H9 (cell line): ENCODE measurements around the gene THSD4. TPM values are rescaled to one million over a fixed set of nuclear protein-coding genes. Genes with fewer than 3 reads are reported as not detected.

Source experiments
- DNase-seq: peaks from one replicate; pipeline ENCODE4 v3.0.0-alpha.2; 2017
- H2AFZ ChIP-seq: one replicate; pipeline ENCODE4 v1.6.1; 2013; ENCODE audit warnings: mild to moderate bottlenecking, low read length, control low read depth, moderate library complexity
- H2AK5ac ChIP-seq: 2 replicates; pipeline ENCODE4 v1.6.1; 2013; ENCODE audit warnings: low read length, control low read depth, mixed read lengths; ENCODE audit not compliant: insufficient read length
- H2BK120ac ChIP-seq: one replicate; pipeline ENCODE4 v1.6.1; 2013; ENCODE audit warnings: low read depth, mild to moderate bottlenecking, low read length, control low read depth, inconsistent platforms; ENCODE audit not compliant: poor library complexity, severe bottlenecking
- H2BK12ac ChIP-seq: 2 replicates; pipeline ENCODE4 v1.6.1; 2013; ENCODE audit warnings: low read length, control low read depth, mixed read lengths, low read depth; ENCODE audit not compliant: insufficient read length
- H2BK15ac ChIP-seq: 2 replicates; pipeline ENCODE4 v1.6.1; 2013; ENCODE audit warnings: low read depth, low read length, control low read depth
- H2BK20ac ChIP-seq: one replicate; pipeline ENCODE4 v1.6.1; 2013; ENCODE audit warnings: low read depth, mild to moderate bottlenecking, low read length, control low read depth, inconsistent platforms; ENCODE audit not compliant: poor library complexity, severe bottlenecking
- H2BK5ac ChIP-seq: 2 replicates; pipeline ENCODE4 v1.6.1; 2013; ENCODE audit warnings: low read length, control low read depth, mixed read lengths; ENCODE audit not compliant: insufficient read length
- H3K14ac ChIP-seq: 2 replicates; pipeline ENCODE4 v1.6.1; 2013; ENCODE audit warnings: low read length, control low read depth; ENCODE audit not compliant: insufficient read depth
- H3K18ac ChIP-seq: 2 replicates; pipeline ENCODE4 v1.6.1; 2013; ENCODE audit warnings: low read depth, mild to moderate bottlenecking, mixed read lengths, low read length, control low read depth; ENCODE audit not compliant: insufficient read length
- H3K23ac ChIP-seq: 2 replicates; pipeline ENCODE4 v1.6.1; 2013; ENCODE audit warnings: low read length, control low read depth, mixed read lengths, low read depth; ENCODE audit not compliant: insufficient read length
- H3K23me2 ChIP-seq: 2 replicates; pipeline ENCODE4 v1.6.1; 2013; ENCODE audit warnings: low read depth, mild to moderate bottlenecking, mixed read lengths, low read length, control low read depth; ENCODE audit not compliant: insufficient read length, poor library complexity, severe bottlenecking
- H3K27ac ChIP-seq: 2 replicates; pipeline ENCODE4 v1.5.1; 2013; ENCODE audit warnings: low read length, control low read depth, mixed read lengths, low read depth; ENCODE audit not compliant: insufficient read length
- H3K27me3 ChIP-seq: 2 replicates; pipeline ENCODE4 v1.6.1; 2013; ENCODE audit warnings: low read length, control low read depth, inconsistent platforms; ENCODE audit not compliant: insufficient read depth
- H3K4ac ChIP-seq: 2 replicates; pipeline ENCODE4 v1.6.1; 2013; ENCODE audit warnings: low read depth, mild to moderate bottlenecking, control low read depth, inconsistent platforms, low read length, moderate library complexity
- H3K4me1 ChIP-seq: 2 replicates; pipeline ENCODE4 v1.6.1; 2013; ENCODE audit warnings: low read length, control low read depth, inconsistent platforms; ENCODE audit not compliant: insufficient read depth
- H3K4me2 ChIP-seq: 2 replicates; pipeline ENCODE4 v1.6.1; 2013; ENCODE audit warnings: low read length, control low read depth, mixed read lengths; ENCODE audit not compliant: insufficient read length, insufficient read depth
- H3K56ac ChIP-seq: 2 replicates; pipeline ENCODE4 v1.6.1; 2013; ENCODE audit warnings: low read depth, mild to moderate bottlenecking, mixed read lengths, low read length, control low read depth; ENCODE audit not compliant: insufficient read length
- H3K79me1 ChIP-seq: 2 replicates; pipeline ENCODE4 v1.6.1; 2013; ENCODE audit warnings: low read depth, mild to moderate bottlenecking, moderate library complexity, low read length, control low read depth, inconsistent platforms; ENCODE audit not compliant: insufficient read depth, poor library complexity, severe bottlenecking
- H3K79me2 ChIP-seq: 2 replicates; pipeline ENCODE4 v1.6.1; 2013; ENCODE audit warnings: low read length, control low read depth, inconsistent platforms; ENCODE audit not compliant: insufficient read depth
- H3K9ac ChIP-seq: 2 replicates; pipeline ENCODE4 v1.6.1; 2013; ENCODE audit warnings: low read length, control low read depth, mixed read lengths; ENCODE audit not compliant: insufficient read length; ENCODE audit errors: extremely low read depth
- H3K9me3 ChIP-seq: one replicate; pipeline ENCODE4 v1.6.1; 2013; ENCODE audit warnings: low read depth, low read length, inconsistent platforms; ENCODE audit not compliant: control insufficient read depth
- H3T11ph ChIP-seq: one replicate; pipeline ENCODE4 v1.6.1; 2013; ENCODE audit warnings: mild to moderate bottlenecking, low read length, control low read depth, inconsistent platforms
- H4K20me1 ChIP-seq: one replicate; pipeline ENCODE4 v1.6.1; 2013; ENCODE audit not compliant: control insufficient read depth, insufficient read length, insufficient read depth
- H4K5ac ChIP-seq: 2 replicates; pipeline ENCODE4 v1.6.1; 2013; ENCODE audit warnings: low read depth, mild to moderate bottlenecking, mixed read lengths, low read length, control low read depth; ENCODE audit not compliant: insufficient read length
- H4K8ac ChIP-seq: replicated peaks from 2 replicates; pipeline ENCODE4 v1.6.1; 2013; ENCODE audit warnings: low read length, control low read depth, mixed read lengths, low read depth; ENCODE audit not compliant: insufficient read length
- H4K91ac ChIP-seq: 2 replicates; pipeline ENCODE4 v1.6.1; 2013; ENCODE audit warnings: low read depth, mild to moderate bottlenecking, moderate library complexity, mixed read lengths, low read length, control low read depth; ENCODE audit not compliant: insufficient read length
- H3K27ac Mint-ChIP-seq, 3 experiments: 2 replicates in 2 of 3; 3 replicates in 1 of 3; pipeline ENCODE4 v1.8.0; 2020 to 2021; ENCODE audit warnings: mixed read lengths in 3 of 3, mild to moderate bottlenecking in 1 of 3, moderate library complexity in 1 of 3
- H3K27me3 Mint-ChIP-seq: 2 replicates; pipeline ENCODE4 v1.8.0; 2021; ENCODE audit warnings: low read depth, mild to moderate bottlenecking, moderate library complexity, mixed read lengths
- H3K36me3 Mint-ChIP-seq, 3 experiments: 2 replicates in 2 of 3; 3 replicates in 1 of 3; pipeline ENCODE4 v1.8.0; 2020 to 2021; ENCODE audit warnings: low read depth in 3 of 3, mixed read lengths in 3 of 3; ENCODE audit not compliant: insufficient read depth in 1 of 3
- H3K4me1 Mint-ChIP-seq, 2 experiments: 2 replicates each; pipeline ENCODE4 v1.8.0; 2020; ENCODE audit warnings: mixed read lengths in 2 of 2
- H3K4me3 Mint-ChIP-seq, 2 experiments: 2 replicates in 1 of 2; 3 replicates in 1 of 2; pipeline ENCODE4 v1.8.0; 2020 to 2021; ENCODE audit warnings: mild to moderate bottlenecking in 2 of 2, mixed read lengths in 2 of 2, moderate library complexity in 1 of 2
- H3K9me3 Mint-ChIP-seq, 2 experiments: 2 replicates in 1 of 2; 3 replicates in 1 of 2; pipeline ENCODE4 v1.8.0; 2020; ENCODE audit warnings: mild to moderate bottlenecking in 2 of 2, mixed read lengths in 2 of 2, moderate library complexity in 1 of 2
- CTCF ChIP-seq: fragments of 200-600 bp; sonication (generic); conservative IDR thresholded peaks from 3 replicates; pipeline ENCODE4 v1.8.0; 2021; ENCODE audit warnings: antibody characterized with exemption, mild to moderate bottlenecking
- WGBS: extraction: QIAGEN DNeasy Blood & Tissue Kit; methylation state at CpG from one replicate; pipeline ENCODE4 v1.1.7; 2013; ENCODE audit warnings: missing lambda C conversion rate, low lambda C conversion rate, mixed read lengths; ENCODE audit not compliant: insufficient read length; ENCODE audit errors: extremely low coverage; 5-methylcytosine and 5-hydroxymethylcytosine counted together
- total RNA-seq: library from RNA; stranded (reverse); gene quantifications from 2 replicates; pipeline ENCODE4 v1.2.1, GENCODE V29; 2021

Gene THSD4
- total RNA-seq, 1 experiment from 2014 or later: 5.5 TPM

GRCh38 chr15:71586463-71586862, 471.2 kb downstream of the THSD4 start:
- Histone ChIP-seq H3K18ac (no peak overlapping the region), H3K27me3 (no peaks in the 10 kb centered on the region), H2BK120ac (no peak overlapping the region), H3K23me2 (no peaks in the 10 kb centered on the region), H4K8ac (no peak overlapping the region), H2AK5ac (no peak overlapping the region), H3K56ac (no peak overlapping the region), H4K5ac (no peak overlapping the region), H2BK5ac (no peak overlapping the region), H2AFZ (no peak overlapping the region), H3K79me1 (no peaks in the 10 kb centered on the region), H3T11ph (no peak overlapping the region), H2BK15ac (no peak overlapping the region), H3K79me2 (no peaks in the 10 kb centered on the region), H3K9ac (no peak overlapping the region), H3K4ac (no peak overlapping the region), H3K14ac (no peak overlapping the region), H3K23ac (no peak overlapping the region), H2BK12ac (no peak overlapping the region), H3K4me1 (no peaks in the 10 kb centered on the region), H3K4me2 (no peak overlapping the region), H4K91ac (no peak overlapping the region), H3K9me3 (no peaks in the 10 kb centered on the region), H4K20me1 (no peaks in the 10 kb centered on the region), H2BK20ac (no peak overlapping the region), H3K27ac (no peak overlapping the region)
- H3K27me3 Mint-ChIP-seq: peaks cover 5% of the 10 kb centered on the region; the same call in 1 of the 2 replicates
- no peak for TF ChIP-seq CTCF
- peaks cover 6 to 14% (median 8%) of the 10 kb centered on the region in 3 experiments for H3K36me3 Mint-ChIP-seq
- DNase-seq: no peak
- no CpG with 5 or more reads among the region's 2 CpGs for WGBS
- H3K4me3 Mint-ChIP-seq: no peak overlapping the region
- peaks cover 7 to 18% of the 10 kb centered on the region in 2 experiments for H3K9me3 Mint-ChIP-seq
- no peak overlapping the region for H3K27ac Mint-ChIP-seq
- H3K4me1 Mint-ChIP-seq: peaks cover 4 to 8% of the 10 kb centered on the region in 2 experiments
